ENCODE data around the gene INSYN1.

Gene INSYN1

GRCh38 chr15:73771385-73772045 is 18.4 kb upstream of the INSYN1 start:
- no peak for DNase-seq (ENCODE audit: low read depth)
- no peak for TF ChIP-seq CTCF (conservative IDR thresholded peaks at IDR 0.05; ENCODE audit: low read depth, low read length)
- H3K4me3 ChIP-seq (ENCODE audit: low read depth, low read length) = no peak overlapping the region

GRCh38 chr15:73770050-73770449 is 16.9 kb upstream of the INSYN1 start:
- no peak for DNase-seq (ENCODE audit: low read depth)
- H3K4me3 ChIP-seq (ENCODE audit: low read depth, low read length) = no peak overlapping the region
- no peak for TF ChIP-seq CTCF (conservative IDR thresholded peaks at IDR 0.05; ENCODE audit: low read depth, low read length)

- no peak overlapping the region for H3K4me3 ChIP-seq (ENCODE audit: low read depth, low read length)
- TF ChIP-seq CTCF (conservative IDR thresholded peaks at IDR 0.05; ENCODE audit: low read depth, low read length) = no peak
- no peak for DNase-seq (ENCODE audit: low read depth)
Measured at GRCh38 chr15:73767806-73768501, 14.8 kb upstream of the INSYN1 start.

- H3K4me3 ChIP-seq (ENCODE audit: low read depth, low read length) = no peak overlapping the region
- DNase-seq (ENCODE audit: low read depth) = no peak
- TF ChIP-seq CTCF (conservative IDR thresholded peaks at IDR 0.05; ENCODE audit: low read depth, low read length) = no peak
Measured at GRCh38 chr15:73766598-73766997, 13.4 kb upstream of the INSYN1 start.

GRCh38 chr15:73765778-73766177 is 12.6 kb upstream of the INSYN1 start:
- no peak for DNase-seq (ENCODE audit: low read depth)
- H3K4me3 ChIP-seq (ENCODE audit: low read depth, low read length) = no peak overlapping the region
- no peak for TF ChIP-seq CTCF (conservative IDR thresholded peaks at IDR 0.05; ENCODE audit: low read depth, low read length)

GRCh38 chr15:73763931-73764330 is 10.8 kb upstream of the INSYN1 start:
- no peak for TF ChIP-seq CTCF (conservative IDR thresholded peaks at IDR 0.05; ENCODE audit: low read depth, low read length)
- no peak for DNase-seq (ENCODE audit: low read depth)

More at GRCh38 chr15:73763931-73764330, 10.8 kb upstream of the INSYN1 start:
- H3K4me3 ChIP-seq (ENCODE audit: low read depth, low read length) = no peak overlapping the region
